Measurements from ENCODE around the gene BET1L. TPM values are rescaled to one million over a fixed set of nuclear protein-coding genes. Genes with fewer than 3 reads are reported as not detected.
A peak's percentile ranks its signal among the peaks of the same experiment; 100 is the strongest.

Gene BET1L
- total RNA-seq, 4 donors from 2014 or later = 25.5 to 33.3 (median 31.6) TPM

DNA sequence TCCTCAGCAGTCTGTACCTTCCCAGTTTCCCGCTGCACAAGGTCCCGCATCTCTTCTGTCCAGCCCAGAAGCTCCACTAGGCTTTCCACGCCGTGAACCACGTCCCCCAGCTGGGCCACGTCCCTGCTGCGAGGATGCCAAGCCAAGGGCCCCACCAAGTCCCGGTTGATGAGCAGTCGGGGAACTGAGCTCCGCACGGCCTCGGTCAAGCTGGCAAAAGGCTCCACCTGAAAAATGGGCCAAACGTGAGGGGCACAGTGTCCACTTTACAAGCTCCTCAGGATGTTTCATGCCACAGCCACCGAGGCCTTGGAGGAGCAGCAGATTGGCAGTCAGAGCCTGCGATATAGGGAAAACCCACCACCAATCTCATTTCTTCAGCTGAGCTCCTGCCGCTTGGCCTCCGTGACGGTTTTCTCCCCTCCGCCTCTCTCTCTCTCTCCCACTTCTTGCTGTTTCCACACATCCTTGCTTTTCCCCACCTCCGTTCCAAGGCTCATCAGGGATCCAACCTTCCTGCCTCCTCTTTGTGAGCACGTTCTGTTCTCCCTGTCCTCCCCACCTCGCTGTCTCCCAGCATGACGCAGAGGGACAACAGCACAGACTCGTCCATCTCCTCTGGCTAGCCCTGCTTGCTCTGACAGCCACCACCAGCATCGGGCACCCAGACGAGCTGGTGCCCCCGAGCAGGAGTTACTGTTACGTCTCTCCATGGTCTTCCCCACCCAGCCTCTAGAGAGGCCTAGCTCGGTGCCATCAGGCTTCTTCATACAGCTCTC lies 11.8 kb upstream of the BET1L start:
- peak in 1 of 2 donors; percentile 84 for DNase-seq (ENCODE audit: low spot score in 2 of 2)
- WGBS, 2 donors = 90 to 91% methylated on average over 29 of the region's 29 CpGs
- no peak for TF ChIP-seq CTCF (IDR thresholded peaks at IDR 0.05)
- no peak for TF ChIP-seq POLR2A (IDR thresholded peaks at IDR 0.05)
- no peak overlapping the region for H3K4me3 ChIP-seq (ENCODE audit: low read depth, poor library complexity, severe bottlenecking)
- intact Hi-C loops (cut with DNase I; ENCODE audit: low total_unique reads) = no loop called here

DNA sequence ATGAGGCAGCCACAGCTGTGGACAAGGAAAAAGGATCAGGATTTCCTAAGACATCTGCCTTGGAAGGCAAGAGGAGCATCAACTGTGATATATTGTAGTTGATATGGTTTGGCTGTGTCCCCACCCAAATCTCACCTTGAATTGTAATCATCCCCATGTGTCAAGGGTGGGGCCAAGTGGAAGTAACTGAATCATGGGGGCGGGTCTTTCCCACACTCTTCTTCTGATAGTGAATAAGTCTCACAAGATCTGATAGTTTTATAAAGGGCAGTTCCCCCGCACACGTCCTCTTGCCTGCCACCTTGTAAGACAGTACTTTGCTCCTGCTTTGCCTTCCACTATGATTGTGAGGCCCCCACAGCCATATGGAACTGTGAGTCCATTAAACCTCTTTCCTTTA lies 10.5 kb upstream of the BET1L start:
- DNase-seq (ENCODE audit: low spot score in 2 of 2) = no peak
- no peak overlapping the region for H3K4me3 ChIP-seq (ENCODE audit: low read depth, poor library complexity, severe bottlenecking)
- WGBS, 2 donors = 91 to 94% methylated on average over 3 of the region's 3 CpGs
- intact Hi-C loops (cut with DNase I; ENCODE audit: low total_unique reads) = no loop called here
- TF ChIP-seq CTCF (IDR thresholded peaks at IDR 0.05) = no peak
- TF ChIP-seq POLR2A (IDR thresholded peaks at IDR 0.05) = no peak

DNA sequence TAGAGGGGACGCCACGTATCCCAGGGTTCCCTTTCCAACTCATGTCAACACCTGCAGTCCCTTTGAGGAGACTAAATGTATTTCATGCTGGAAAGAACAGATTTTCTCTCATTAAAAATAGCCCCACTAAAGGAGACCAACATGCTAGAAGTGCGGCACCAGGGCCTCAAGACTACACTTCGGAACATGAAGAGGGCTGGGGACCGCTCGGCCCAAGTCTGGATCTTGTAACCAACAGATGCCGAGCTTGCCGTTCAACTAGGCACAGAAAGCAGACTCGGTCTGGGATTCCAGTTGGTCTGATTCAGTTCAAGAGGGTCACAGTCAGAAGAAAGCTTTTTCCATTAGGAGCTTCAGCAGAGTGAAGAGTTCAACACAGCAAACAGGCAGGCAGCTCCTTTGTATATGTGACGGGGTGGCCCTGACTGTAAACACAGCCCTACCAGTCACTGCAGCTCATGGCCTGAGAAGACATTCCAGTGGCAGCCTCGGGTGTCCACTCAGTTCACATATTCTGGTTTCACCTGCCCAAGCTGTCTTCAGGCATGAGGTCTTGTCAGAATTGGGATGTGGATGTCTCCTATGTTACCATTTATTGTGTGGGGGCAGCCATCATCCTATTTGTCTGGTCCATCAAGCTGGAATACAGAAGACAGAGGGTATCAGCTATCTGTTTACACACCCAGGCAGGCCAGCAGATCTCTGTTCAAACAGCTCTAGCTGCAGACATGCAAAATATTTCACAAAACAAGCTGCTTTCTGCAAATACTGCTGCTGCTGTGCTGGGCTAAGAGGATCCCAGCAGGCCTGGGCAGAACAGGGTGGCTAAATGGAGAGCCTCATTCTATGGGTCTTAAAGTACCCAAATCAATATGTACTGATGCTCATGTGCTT lies 9.1 kb upstream of the BET1L start:
- WGBS, 2 donors = 82 to 94% methylated on average over 11 of the region's 11 CpGs
- DNase-seq (ENCODE audit: low spot score in 2 of 2) = no peak
- intact Hi-C loops (cut with DNase I; ENCODE audit: low total_unique reads) = no loop called here
- no peak overlapping the region for H3K4me3 ChIP-seq (ENCODE audit: low read depth, poor library complexity, severe bottlenecking)
- TF ChIP-seq POLR2A (IDR thresholded peaks at IDR 0.05) (no peak), CTCF (IDR thresholded peaks at IDR 0.05) (no peak)

DNA sequence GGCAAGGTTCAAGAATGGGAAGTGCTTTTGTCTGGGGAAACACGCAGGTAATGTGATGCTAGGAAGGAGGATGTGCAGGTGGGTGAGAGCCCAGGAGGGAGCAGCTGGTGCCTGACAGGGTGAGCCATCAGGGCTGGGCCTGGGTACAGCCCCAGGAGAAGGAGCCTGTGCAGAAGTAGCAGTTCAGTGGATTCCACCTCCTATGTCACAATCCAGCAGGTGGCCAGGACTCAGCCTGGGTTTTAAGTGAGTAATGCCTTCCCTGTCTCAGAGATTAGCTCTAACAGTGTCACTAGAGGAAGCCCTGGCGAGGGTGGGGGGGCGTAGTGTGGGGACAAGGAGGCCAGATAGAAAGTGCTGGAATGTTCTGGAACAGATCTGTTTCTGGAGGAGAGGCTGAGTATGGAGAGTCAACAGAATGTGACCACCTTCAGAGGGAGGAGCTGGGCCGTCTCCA lies 8.4 kb upstream of the BET1L start:
- intact Hi-C loops (cut with DNase I; ENCODE audit: low total_unique reads) = no loop called here
- WGBS, 2 donors = 80 to 86% methylated on average over 4 of the region's 4 CpGs
- TF ChIP-seq CTCF (IDR thresholded peaks at IDR 0.05) (no peak), POLR2A (IDR thresholded peaks at IDR 0.05) (no peak)
- no peak for DNase-seq (ENCODE audit: low spot score in 2 of 2)
- no peak overlapping the region for H3K4me3 ChIP-seq (ENCODE audit: low read depth, poor library complexity, severe bottlenecking)

GRCh38 chr11:214083-214482 lies 6.9 kb upstream of the BET1L start:
- TF ChIP-seq POLR2A (IDR thresholded peaks at IDR 0.05) (no peak), CTCF (IDR thresholded peaks at IDR 0.05) (no peak)
- intact Hi-C loops (cut with DNase I; ENCODE audit: low total_unique reads) = no loop called here
- 83 to 85% methylated on average over 7 of the region's 7 CpGs for WGBS, 2 donors

More at GRCh38 chr11:214083-214482, 6.9 kb upstream of the BET1L start:
- H3K4me3 ChIP-seq (ENCODE audit: low read depth, poor library complexity, severe bottlenecking) = no peak overlapping the region
- no peak for DNase-seq (ENCODE audit: low spot score in 2 of 2)

All from lower leg skin (tissue), 4 donors.